NCI-H1417 treated with DMSO at 0.1 percent for 48 hours (cell line): ENCODE results near the gene SLAMF9.
"Not testable (repeated sequence)": the region's sequence is repeated elsewhere in the genome, so short reads cannot be mapped to it uniquely, and the experiment has no call there.

Source experiments
- DNase-seq: peaks from one replicate; lab custom pipeline; 2025; lab: John Stamatoyannopoulos, UW

The SLAMF9 gene

DNA sequence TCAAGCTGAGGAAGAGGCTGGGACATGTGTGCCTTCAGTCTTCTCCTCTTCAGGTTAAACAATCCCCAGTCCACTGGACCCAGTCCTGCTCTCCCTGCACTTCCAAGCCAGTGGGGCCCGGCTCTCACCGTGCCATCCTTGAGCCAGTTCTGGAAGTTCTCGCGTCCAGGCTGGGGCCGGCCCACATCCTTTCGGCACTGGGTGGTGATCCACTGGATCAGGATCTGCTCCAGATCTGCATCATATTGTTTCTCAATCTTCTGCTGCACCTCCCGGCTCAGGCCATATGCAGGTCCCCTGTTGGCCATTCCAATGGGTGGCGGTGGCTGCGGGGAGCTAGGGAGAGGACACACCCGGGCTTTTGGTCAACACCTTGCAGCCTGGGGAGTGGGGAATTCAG lies 33.8 kb downstream of the SLAMF9 start:
- DNase-seq, result no peak

DNA sequence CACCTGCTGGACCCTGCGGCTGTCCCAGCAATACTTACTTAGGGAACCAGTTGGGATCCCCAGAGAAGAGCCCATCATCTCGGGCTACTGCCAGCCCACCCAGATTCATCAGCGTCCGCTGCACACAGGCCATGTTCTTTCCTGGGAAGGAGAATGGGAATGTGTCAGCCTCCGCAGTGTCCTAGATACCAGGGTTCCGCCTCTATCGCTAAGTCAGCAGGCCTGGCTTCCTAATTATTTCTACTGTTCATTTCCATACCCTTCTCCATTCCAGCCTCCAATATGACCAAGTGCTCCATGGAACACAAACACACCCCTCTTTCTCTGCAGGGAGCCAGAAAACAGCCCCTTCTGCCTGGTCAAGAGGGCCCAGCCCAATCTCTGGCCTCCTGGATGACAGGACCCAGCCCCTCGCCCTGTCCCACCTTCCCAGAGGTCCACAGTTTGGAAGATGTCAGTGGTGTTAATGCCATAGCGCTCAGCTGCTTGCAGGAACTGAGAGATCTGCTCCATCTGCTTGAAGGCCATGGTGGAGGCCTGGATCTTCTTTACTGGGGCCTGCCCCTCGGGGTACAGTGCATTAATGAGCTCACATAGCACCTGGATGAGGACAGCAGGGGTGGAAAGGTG lies 34.7 kb downstream of the SLAMF9 start:
- DNase-seq, result no peak

DNA sequence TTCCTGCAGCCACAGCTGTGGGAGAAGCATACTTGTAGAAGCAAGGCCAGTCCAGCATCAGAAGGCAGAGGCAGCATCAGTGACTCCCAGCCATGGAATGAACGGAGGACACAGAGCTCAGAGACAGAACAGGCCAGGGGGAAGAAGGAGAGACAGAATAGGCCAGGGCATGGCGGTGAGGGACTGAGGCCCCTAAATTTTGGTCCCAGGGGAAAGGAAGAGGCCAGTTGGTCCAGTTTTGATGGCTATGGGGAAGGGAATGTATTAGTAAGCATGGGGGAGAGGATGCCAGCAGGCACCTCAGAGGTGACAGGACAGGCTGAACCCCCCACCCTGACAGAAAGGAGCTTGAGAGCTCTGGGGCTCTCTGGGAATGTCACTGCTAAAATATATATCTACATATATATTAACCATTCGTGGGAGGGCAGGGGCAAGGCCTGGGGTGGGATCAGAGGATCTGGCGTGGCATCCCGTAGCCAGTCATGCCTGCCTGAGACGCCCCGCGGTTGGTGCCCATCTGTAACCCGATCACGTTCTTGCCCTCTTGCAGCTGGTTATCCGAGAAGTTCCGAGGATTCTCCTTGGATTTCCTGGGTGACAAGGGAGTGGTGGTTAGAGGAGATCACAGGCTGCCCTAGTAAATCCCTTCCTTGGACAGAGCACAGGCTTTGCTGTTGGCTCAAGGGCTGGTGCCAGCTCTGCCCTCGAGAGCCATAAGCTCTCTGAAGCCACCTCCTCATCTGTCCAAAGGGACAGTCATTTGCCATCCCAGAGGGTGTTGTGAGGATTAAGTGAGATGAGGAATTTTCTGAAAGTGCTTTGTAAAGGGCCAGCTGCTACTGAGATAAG lies 35.5 kb downstream of the SLAMF9 start:
- DNase-seq, result no peak

DNA sequence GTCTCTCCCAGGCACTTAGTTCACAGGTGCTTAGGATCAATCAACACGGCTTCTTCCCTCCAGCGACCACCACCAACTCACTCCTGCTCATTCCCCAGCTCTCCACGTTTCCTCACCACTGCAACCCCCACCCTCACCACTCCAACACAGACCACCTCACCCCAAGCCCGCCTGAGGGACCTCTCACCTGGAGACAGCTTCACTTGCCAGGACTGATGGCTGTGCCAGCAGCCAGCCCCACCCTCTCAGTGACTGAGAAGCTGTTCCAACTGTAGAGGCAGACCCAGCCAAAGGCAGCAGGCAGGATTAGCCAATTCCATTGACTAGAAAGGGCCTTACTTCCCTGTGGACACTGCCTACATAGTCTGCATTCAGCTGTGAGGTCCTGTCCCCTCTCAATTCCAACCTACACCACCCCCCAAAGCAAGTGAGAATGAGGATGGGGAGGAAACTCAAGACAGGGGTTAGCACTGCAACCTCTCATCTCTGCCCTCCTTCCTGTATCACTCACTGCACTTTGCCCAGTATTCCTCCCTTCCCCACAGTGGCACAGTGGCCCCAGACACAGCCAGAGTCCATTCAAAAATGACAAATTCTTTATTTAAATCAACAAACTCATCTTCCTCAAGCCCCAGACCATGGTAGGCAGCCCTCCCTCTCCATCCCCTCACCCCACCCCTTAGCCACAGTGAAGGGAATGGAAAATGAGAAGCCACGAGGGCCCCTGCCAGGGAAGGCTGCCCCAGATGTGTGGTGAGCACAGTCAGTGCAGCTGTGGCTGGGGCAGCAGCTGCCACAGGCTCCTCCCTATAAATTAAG lies 36.3 kb downstream of the SLAMF9 start:
- DNase-seq, result no peak

DNA sequence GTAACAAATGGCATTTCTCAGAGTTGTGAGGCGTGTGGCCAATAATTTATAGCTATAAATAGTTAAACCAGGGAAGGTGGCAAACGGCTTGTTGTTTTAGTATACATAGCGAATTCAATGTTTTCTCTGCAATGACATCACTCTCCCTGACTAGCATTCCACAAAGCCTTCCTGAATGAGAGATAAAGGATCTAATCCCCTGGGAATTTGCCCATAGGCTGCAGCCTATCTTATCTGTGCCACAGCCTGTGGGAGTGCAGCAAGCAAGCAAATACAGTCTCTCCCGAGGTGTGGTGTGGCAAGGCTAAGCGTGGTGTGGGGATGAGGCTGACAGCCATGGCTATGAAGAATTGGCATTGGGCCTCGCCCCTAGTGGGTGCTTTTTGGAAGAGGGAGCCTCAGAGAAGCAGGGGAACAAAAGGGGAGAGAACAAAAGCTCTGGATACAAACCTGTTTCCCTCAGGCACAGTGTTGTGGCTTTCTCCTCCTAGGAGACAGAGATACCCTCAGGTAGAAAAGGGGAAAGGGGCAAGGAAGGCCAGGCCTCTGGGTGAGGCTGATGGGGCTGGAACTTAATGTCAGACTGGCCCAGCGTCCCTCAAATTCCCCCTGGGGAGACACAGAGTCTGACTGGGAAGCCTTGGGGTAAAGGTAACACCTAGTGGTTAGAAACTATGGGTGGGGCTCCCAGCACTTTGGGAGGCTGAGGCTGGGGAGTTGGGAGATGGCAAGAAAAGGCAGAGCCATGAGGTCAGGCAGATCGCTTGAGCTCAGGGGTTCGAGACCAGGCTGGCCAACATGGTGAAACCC lies 37.6 kb downstream of the SLAMF9 start:
- no peak for DNase-seq

DNA sequence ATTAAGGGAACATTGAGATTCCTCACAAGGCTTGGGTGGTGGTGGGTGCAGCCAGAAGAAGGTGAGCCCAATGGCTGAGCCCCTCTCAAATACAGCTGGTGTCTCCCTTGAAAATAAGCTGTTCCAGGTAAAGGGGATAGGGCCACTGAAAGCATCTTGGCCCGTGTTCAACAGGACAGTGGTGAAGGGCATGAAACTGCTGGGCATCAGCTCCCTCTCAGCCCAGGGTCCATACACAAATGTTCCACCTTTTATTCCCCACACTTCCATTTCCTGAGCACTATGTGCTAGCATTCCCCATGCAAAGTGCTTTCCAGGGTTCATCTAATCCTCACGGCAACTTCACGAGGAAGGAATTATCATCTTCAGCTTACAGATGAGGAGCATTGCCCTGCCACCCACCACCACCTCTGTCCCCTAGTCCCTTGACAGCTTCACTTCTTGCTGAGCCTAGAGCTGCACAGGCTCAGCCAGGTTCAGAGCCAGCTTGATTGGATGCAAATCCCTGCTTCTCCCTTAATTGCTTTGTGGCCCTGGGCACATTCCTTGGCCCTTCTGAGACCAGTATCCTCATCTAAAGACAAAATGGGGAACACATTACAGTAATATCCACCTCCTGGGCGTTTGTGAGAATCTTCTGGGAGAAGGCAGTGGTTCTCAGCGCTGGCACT lies 38.3 kb downstream of the SLAMF9 start:
- no peak for DNase-seq

DNA sequence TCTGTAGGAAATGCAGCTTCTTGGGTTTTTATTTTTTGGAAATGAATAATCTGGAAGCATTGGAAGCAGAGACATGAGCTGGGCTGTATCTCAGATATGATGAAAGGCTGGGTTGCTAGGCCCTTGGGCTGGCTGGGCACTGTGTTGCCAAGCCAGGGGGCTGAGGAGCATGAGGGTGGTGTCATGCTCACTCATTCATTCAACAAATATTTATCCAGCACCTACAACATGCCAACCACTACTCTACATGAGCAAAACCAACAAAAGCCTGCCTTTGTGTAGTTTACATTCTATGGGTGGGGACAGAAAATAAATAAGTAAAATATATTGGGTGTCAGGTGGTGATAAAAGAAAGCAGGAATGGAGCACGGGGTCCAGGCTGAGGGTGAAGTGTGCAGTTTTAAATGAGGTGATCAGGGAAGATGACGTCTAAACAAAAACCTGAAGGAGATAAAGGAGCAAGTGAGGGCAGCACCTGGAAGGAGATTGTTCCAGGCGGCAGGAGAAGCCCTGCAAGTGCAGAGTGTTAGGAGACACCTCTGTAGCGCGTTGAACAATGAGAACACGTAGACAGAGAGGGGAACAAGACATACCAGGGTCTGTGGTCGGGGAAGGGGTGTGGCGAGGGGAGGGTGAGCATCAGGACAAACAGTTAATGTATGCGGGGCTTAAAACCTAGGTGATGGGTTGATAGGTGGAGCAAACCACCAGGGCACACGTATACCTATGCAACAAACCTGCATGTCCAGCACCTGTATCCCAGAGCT lies 39.6 kb downstream of the SLAMF9 start:
- DNase-seq, result no peak

DNA sequence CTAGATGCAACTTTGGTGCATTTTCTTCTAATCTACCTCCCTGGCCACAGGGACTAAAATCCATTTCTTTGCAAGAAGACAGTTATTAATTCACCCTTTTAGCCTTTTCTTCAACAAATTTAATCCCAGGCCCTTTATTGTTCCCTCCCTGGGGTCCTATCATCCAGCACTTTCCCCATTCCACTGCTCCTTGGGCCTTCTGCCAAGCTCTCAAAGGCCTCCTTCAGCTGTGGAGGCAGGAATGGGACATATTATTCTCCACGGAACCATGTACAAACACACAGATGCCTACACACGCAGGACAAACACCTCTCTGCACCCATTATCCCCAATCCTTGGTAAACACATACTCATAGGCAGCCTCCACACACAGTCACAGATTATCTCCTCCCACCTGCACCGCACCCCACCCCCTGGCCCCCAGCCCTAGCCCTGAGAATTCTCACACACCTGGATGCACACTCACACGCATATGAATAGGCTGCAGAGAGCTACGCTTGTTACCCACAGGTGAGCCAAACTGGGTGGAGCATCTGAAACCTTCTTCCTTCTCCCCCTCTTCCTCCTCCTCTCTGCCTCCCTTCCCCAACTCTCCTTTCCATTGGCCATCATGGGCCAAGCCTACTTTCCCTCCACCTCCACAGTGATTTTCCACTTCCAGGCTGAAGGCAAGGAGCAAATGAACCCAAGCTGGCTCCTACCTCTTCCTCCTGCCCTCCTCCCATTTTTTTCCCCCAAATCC lies 40.4 kb downstream of the SLAMF9 start:
- DNase-seq, result no peak

DNA sequence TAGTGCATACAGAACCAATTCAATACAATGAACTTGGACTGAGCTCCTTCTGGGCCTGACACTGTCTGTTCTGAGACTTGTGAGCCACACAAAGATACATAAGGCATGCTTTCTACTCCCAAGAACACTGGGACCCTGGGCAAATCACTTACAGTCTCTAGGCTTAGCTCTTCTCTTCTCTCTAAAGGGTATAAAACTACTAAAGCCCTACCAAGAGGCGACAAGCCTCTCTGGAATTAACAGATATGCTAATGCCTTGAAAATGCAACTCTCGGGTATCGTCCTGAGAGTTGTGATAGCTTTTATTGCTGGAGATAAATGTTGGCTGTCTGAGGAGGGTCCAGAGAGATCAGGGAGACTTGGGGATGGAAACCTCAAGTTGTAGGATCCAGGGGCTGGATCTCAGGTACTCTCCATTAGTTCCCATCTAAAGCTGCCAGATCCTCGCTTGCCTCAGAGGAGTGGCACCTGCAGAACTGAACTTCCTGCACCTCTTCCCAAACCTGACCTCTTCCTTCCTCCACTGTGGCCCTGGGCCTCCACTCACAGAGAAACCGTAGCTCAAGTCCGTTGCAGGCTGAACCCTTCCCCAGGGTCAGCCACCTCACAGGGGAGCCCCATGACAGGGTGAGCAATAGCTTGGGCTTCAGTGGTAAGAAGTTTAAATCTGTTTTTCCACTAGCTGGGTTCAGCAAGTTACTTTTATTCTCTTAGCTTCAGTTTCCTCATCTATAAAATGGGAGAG lies 42.5 kb downstream of the SLAMF9 start:
- no peak for DNase-seq

DNA sequence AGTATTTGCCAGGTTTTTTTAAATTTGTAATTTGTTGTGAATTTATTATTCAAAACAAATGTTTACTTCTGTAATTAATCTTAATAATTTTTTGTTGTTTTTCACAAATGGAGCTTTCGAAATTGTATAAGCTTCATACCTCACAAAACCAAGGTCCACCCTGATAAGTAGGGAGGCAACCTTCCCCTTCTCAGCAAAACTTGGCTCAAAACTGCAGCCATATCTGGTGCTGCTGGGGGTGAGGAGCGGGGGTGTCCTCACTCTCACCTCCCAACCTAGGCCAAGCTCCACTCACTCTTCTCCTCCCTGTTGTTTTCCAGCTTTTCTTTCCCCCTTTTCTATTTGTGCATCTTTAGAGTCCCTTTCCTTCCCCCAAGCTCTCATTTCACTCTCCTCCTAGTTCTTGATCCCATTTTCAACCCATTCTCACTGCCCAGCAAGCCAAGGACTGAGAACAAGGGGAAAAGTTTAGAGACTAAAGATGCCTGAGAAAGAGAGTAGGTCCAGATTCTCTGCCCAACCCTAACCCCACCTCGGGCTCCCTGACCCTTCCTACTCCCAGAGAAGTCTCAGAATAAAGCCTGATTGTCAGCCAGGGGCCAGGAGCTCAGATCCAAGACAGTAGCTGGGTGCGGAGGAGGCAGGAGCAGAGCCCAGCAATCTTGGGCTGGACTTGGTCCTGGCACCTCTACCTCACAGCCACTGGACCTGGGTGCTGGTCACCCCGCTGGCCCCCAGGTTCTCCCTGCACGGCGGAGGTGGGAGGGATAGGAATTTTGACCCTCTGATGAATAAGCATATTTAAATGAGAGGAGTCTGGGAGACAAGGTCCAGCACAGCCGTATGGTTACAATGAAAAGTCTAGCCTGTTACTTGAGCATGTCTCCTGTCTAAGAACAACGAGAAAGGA lies 45.8 kb downstream of the SLAMF9 start:
- DNase-seq, result no peak

DNA sequence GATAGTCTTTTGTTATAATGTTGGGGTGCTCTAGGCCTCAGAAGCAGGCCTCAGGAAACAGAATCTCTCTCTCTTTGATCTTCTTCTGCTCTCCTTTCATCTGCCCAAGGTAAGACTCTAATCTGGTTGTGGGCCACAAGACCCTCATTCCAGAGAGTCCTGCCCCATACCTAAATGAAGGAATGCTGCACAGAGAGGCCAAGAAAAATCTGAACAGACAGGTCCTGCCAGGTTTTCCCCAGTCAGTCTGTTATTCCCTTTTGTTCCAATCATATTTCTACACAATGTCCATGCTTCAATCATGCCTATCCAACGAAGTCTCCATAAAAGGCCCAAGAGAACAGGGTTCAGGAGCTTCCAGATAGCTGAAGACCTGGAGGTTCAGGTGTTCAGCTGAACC lies 47.1 kb downstream of the SLAMF9 start:
- no peak for DNase-seq

DNA sequence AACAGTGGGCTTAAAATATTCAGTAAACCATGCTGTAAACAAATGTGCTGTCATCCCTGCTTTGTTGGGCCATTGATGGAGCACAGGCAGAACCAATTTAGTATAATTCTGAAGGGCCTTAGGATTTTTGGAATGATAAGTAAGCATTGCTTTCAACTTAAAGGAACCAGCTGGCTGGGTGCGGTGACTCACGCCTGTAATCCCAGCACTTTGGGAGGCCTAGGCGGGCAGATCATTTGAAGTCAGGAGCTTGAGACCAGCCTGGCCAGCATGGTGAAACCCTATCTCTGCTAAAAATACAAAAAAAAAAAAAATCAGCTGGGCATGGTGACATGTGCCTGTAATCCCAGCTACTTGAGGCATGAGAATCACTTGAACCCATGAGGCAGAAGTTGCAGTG lies 50.0 kb downstream of the SLAMF9 start:
- DNase-seq, result not testable (repeated sequence)

DNA sequence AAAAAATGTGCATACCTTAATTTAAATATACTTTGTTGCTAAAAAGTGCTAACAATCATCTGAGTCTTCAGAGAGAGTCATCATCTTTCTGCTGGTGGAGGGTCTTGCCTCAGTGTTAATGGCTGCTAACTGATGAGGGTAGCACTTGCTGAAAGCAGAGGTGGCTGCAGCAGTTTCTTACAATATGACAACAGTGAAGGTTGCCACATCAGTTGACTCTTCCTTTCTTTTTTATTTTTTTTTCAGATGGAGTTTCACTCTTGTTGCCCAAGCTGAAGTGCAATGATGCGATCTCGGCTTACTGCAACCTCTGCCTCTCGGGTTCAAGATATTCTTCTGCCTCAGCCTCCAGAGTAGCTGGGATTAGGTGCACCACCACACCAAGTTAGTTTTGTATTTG lies 51.5 kb downstream of the SLAMF9 start:
- DNase-seq, result no peak
